ENCODE results near the gene MCM9.

MCM9 gene

GRCh38 chr6:118931436-118931835 is 3.5 kb downstream of the MCM9 start:
- no peak for DNase-seq

- no peak for DNase-seq
These were observed 4.3 kb downstream of the MCM9 start for GRCh38 chr6:118930680-118931079.

- no peak for DNase-seq
These were observed 11.9 kb downstream of the MCM9 start for GRCh38 chr6:118923035-118923434.

GRCh38 chr6:118921084-118921483 is 13.9 kb downstream of the MCM9 start:
- DNase-seq, result no peak

- peak in 1 of 2 experiments; percentile 3 for DNase-seq
These were observed 16.6 kb downstream of the MCM9 start for GRCh38 chr6:118918329-118918725.

GRCh38 chr6:118917546-118918328 is 17.2 kb downstream of the MCM9 start:
- DNase-seq, result no peak

- DNase-seq, result no peak
These were observed 20.4 kb downstream of the MCM9 start for GRCh38 chr6:118914598-118914997.

GRCh38 chr6:118913161-118913560 is 21.8 kb downstream of the MCM9 start:
- no peak for DNase-seq

- DNase-seq, result peak in 1 of 2 experiments; percentile 34
These were observed 22.3 kb downstream of the MCM9 start for GRCh38 chr6:118912646-118913045.

- DNase-seq, result no peak
These were observed 26.5 kb downstream of the MCM9 start for GRCh38 chr6:118908441-118908840.

- no peak for DNase-seq
These were observed 29.1 kb downstream of the MCM9 start for GRCh38 chr6:118905851-118906250.

- DNase-seq, result no peak
These were observed 29.9 kb downstream of the MCM9 start for GRCh38 chr6:118905084-118905483.

- DNase-seq, result no peak
These were observed 31.3 kb downstream of the MCM9 start for GRCh38 chr6:118903691-118904090.

GRCh38 chr6:118903138-118903537 is 31.8 kb downstream of the MCM9 start:
- no peak for DNase-seq

- no peak for DNase-seq
These were observed 32.2 kb downstream of the MCM9 start for GRCh38 chr6:118902726-118903125.

GRCh38 chr6:118899948-118900347 is 35.0 kb downstream of the MCM9 start:
- no peak for DNase-seq

GRCh38 chr6:118897386-118897785 is 37.6 kb downstream of the MCM9 start:
- no peak for DNase-seq

- DNase-seq, result peak in 1 of 2 experiments; percentile 28
These were observed 38.4 kb downstream of the MCM9 start for GRCh38 chr6:118896339-118897136.

GRCh38 chr6:118895859-118896258 is 39.1 kb downstream of the MCM9 start:
- DNase-seq, result no peak

GRCh38 chr6:118895261-118895560 is 39.7 kb downstream of the MCM9 start:
- no peak for DNase-seq

- DNase-seq, result peak in 1 of 2 experiments; percentile 36
These were observed 40.3 kb downstream of the MCM9 start for GRCh38 chr6:118894425-118895260.

GRCh38 chr6:118893807-118894424 is 41.0 kb downstream of the MCM9 start, which contains the start of gene ASF1A:
Gene ASF1A (plus strand): TSS chr6:118894152. CDS start chr6:118894414, 262 bp downstream.
- DNase-seq, result peak; percentile 95 to 96

Measured in NCI-H446 (cell line).